HUDEP-2 (cell line): Measurements from ENCODE around the gene PPP1R37.
A peak's percentile ranks its signal among the peaks of the same experiment; 100 is the strongest.

Experiments
- DNase-seq, 76 experiments: peaks; one replicate each; lab custom pipeline; 2025; ENCODE audit not compliant: unreplicated experiment in 76 of 76; lab: John Stamatoyannopoulos, UW

Gene PPP1R37

GRCh38 chr19:45179072-45179891, 86.3 kb downstream of the PPP1R37 start:
- DNase-seq = peak in 32 of 76 experiments; percentile 23 to 69 (median 44)

- no peak for DNase-seq
Observed at GRCh38 chr19:45179892-45180370, 87.0 kb downstream of the PPP1R37 start.

- no peak for DNase-seq
Observed at GRCh38 chr19:45180936-45181335, 88.0 kb downstream of the PPP1R37 start.

GRCh38 chr19:45182758-45183157, 89.8 kb downstream of the PPP1R37 start:
- DNase-seq = no peak

GRCh38 chr19:45184115-45184514, 91.1 kb downstream of the PPP1R37 start:
- DNase-seq = no peak

GRCh38 chr19:45186509-45187334, 93.7 kb downstream of the PPP1R37 start:
- DNase-seq = no peak

- DNase-seq = peak in 7 of 76 experiments; percentile 9 to 31 (median 18)
Observed at GRCh38 chr19:45187421-45188100, 94.6 kb downstream of the PPP1R37 start.

GRCh38 chr19:45189971-45190370, 97.0 kb downstream of the PPP1R37 start:
- no peak for DNase-seq

- no peak for DNase-seq
Observed at GRCh38 chr19:45191375-45191774, 98.4 kb downstream of the PPP1R37 start.

- DNase-seq = no peak
Observed at GRCh38 chr19:45195764-45196163, 102.8 kb downstream of the PPP1R37 start.
